B cell (primary cell): ENCODE data around the gene AKR7A3. TPM values are rescaled to one million over a fixed set of nuclear protein-coding genes. Genes with fewer than 3 reads are reported as not detected.

Source experiments
- ATAC-seq: fragments of 200-7000 bp; cut with Tn5 transposase; one replicate; pipeline ENCODE4 v1.10.0; 2021; ENCODE audit warnings: low read depth, mild to moderate bottlenecking, moderate number of reproducible peaks, moderate library complexity
- CTCF ChIA-PET: fragments of 350-600 bp; sonication (Branson Sonifier 250); formaldehyde crosslinking; loops from one replicate; lab custom pipeline; 2021; ENCODE audit warnings: antibody characterized with exemption, inconsistent platforms; lab: Charles Lee
- POLR2A ChIA-PET: fragments of 350-600 bp; sonication (Branson Sonifier 250); formaldehyde crosslinking; loops from one replicate; lab custom pipeline; 2021; ENCODE audit warnings: antibody characterized with exemption; lab: Charles Lee
- DNase-seq: peaks from one replicate; pipeline ENCODE4 v3.0.0; 2013
- H2AFZ ChIP-seq: 2 replicates; pipeline ENCODE4 v1.6.1; 2012; ENCODE audit warnings: mild to moderate bottlenecking, low read depth, low read length; ENCODE audit not compliant: insufficient read depth, poor library complexity, severe bottlenecking
- H3K27ac ChIP-seq, 2 donors: 1 replicate in 1 of 2; 2 replicates in 1 of 2; pipeline ENCODE4 v1.5.1; 2012 to 2013; ENCODE audit warnings: low read length in 2 of 2, mild to moderate bottlenecking in 2 of 2, moderate library complexity in 1 of 2
- H3K27me3 ChIP-seq, 4 experiments: fragments of 200-600 bp in 1 of 4; sonication (generic) in 1 of 4; replicated peaks in 1 of 4; 1 replicate in 2 of 4; 2 replicates in 2 of 4; pipeline versions ENCODE4 v1.6.1 to v1.7.0; 2013 to 2016; ENCODE audit warnings: low read length in 3 of 4, mild to moderate bottlenecking in 2 of 4, mixed read lengths in 1 of 4, moderate library complexity in 1 of 4; ENCODE audit not compliant: insufficient read depth in 4 of 4, control insufficient read depth in 3 of 4; ENCODE audit errors: control extremely low read depth in 1 of 4
- H3K36me3 ChIP-seq, 2 experiments: replicated peaks in 1 of 2; 1 replicate in 1 of 2; 2 replicates in 1 of 2; pipeline versions ENCODE4 v1.6.1 to v1.7.1; 2013; ENCODE audit warnings: low read length in 1 of 2; ENCODE audit not compliant: insufficient read depth in 2 of 2, control insufficient read depth in 1 of 2; ENCODE audit errors: control extremely low read depth in 1 of 2, extremely low read depth in 1 of 2
- H3K4me1 ChIP-seq, 2 donors: fragments of 200-600 bp in 1 of 2; sonication (generic) in 1 of 2; 1 replicate in 1 of 2; 2 replicates in 1 of 2; pipeline versions ENCODE4 v1.5.1 to v1.6.1; 2013 to 2017; ENCODE audit warnings: low read length in 2 of 2; ENCODE audit not compliant: control insufficient read depth in 2 of 2, insufficient read depth in 2 of 2
- H3K4me2 ChIP-seq: replicated peaks from 2 replicates; pipeline ENCODE3; 2012; ENCODE audit warnings: mild to moderate bottlenecking, low read depth, low read length; ENCODE audit not compliant: poor library complexity, severe bottlenecking
- H3K4me3 ChIP-seq, 5 experiments: fragments of 200-600 bp in 1 of 5; sonication (generic) in 1 of 5; 1 replicate in 3 of 5; 2 replicates in 2 of 5; pipeline versions ENCODE4 v1.5.1 to v1.7.0; 2011 to 2016; ENCODE audit warnings: low read length in 4 of 5, mild to moderate bottlenecking in 4 of 5, low read depth in 2 of 5, control low read depth in 1 of 5, moderate library complexity in 1 of 5; ENCODE audit not compliant: insufficient read depth in 1 of 5; ENCODE audit errors: control extremely low read depth in 1 of 5, extremely low read depth in 1 of 5
- H3K79me2 ChIP-seq: fragments of 200-600 bp; sonication (generic); one replicate; pipeline ENCODE4 v1.6.0; 2016; ENCODE audit warnings: low read length; ENCODE audit not compliant: control insufficient read depth, insufficient read depth
- H3K9ac ChIP-seq: fragments of 200-600 bp; sonication (generic); 2 replicates; pipeline ENCODE4 v1.6.1; 2017; ENCODE audit warnings: mild to moderate bottlenecking, low read length, moderate library complexity
- H3K9me3 ChIP-seq, 3 donors: one replicate each; pipeline versions ENCODE4 v1.6.1 to v1.7.1; 2013; ENCODE audit warnings: low read length in 2 of 3; ENCODE audit not compliant: control insufficient read depth in 2 of 3, insufficient read depth in 1 of 3; ENCODE audit errors: control extremely low read depth in 1 of 3
- H4K20me1 ChIP-seq: 2 replicates; pipeline ENCODE4 v1.6.0; 2012; ENCODE audit warnings: mild to moderate bottlenecking, low read length; ENCODE audit not compliant: insufficient read depth, control insufficient read depth, poor library complexity, severe bottlenecking
- H3K27ac Mint-ChIP-seq: one replicate; pipeline ENCODE4 v1.8.0; 2021; ENCODE audit warnings: mixed read lengths
- H3K27me3 Mint-ChIP-seq: one replicate; pipeline ENCODE4 v1.8.0; 2021; ENCODE audit warnings: mixed read lengths
- H3K4me1 Mint-ChIP-seq: one replicate; pipeline ENCODE4 v1.8.0; 2021; ENCODE audit warnings: mixed read lengths
- H3K4me3 Mint-ChIP-seq: one replicate; pipeline ENCODE4 v1.8.0; 2021; ENCODE audit warnings: mixed read lengths
- H3K9me3 Mint-ChIP-seq: one replicate; pipeline ENCODE4 v1.8.0; 2022; ENCODE audit warnings: mixed read lengths; ENCODE audit not compliant: insufficient read depth
- CTCF ChIP-seq: fragments of 200-600 bp; IDR thresholded peaks from one replicate; pipeline ENCODE4 v1.8.0; 2022; ENCODE audit warnings: antibody characterized with exemption, mild to moderate bottlenecking
- EZH2 ChIP-seq: IDR thresholded peaks from 2 replicates; pipeline ENCODE4 v1.6.1; 2012; ENCODE audit warnings: borderline replicate concordance, low read depth, mild to moderate bottlenecking, moderate library complexity, low read length; ENCODE audit not compliant: insufficient read depth, poor library complexity, severe bottlenecking
- WGBS: methylation state at CpG from one replicate; pipeline ENCODE4 v1.1.5; 2013; ENCODE audit warnings: missing lambda C conversion rate; ENCODE audit not compliant: insufficient coverage; 5-methylcytosine and 5-hydroxymethylcytosine counted together
- intact Hi-C: fragments of 100-400 bp; cut with micrococcal nuclease; formaldehyde crosslinking; loops from one replicate; pipeline ENCODE4 v1.10.0; 2022
- polyA plus RNA-seq: library from polyadenylated mRNA; depleted of rRNA; stranded (reverse); fragments of >200 nt; gene quantifications from 2 replicates; pipeline ENCODE4 v1.2.3, GENCODE V29; 2012
- total RNA-seq, 2 donors: library from RNA; stranded (reverse); fragments of 120-200 nt in 1 of 2; gene quantifications; 1 replicate in 1 of 2; 2 replicates in 1 of 2; pipeline versions ENCODE4 v1.2.3 to v1.2.4, GENCODE V29; 2013 to 2022

Gene AKR7A3
- total and polyA plus RNA-seq, 2 donors (not counting 1 experiment from before 2014, with no cell fraction given): 0.97 to 1.8 TPM

- Histone ChIP-seq H3K9me3 (no peaks in the 10 kb centered on the region), H2AFZ (no peak overlapping the region), H3K4me3 (no peak overlapping the region), H3K27ac (no peak overlapping the region), H3K27me3 (no peaks in the 10 kb centered on the region), H3K36me3 (peaks cover 5 to 47% of the 10 kb centered on the region in 2 experiments), H3K4me2 (no peak overlapping the region), H3K79me2 (peaks cover 12% of the 10 kb centered on the region), H4K20me1 (peaks cover 6% of the 10 kb centered on the region), H3K4me1 (peaks cover 13 to 16% of the 10 kb centered on the region in 2 donors), H3K9ac (no peak overlapping the region)
- 99% methylated on average over 10 of the region's 10 CpGs for WGBS
- H3K27me3 Mint-ChIP-seq: no peaks in the 10 kb centered on the region
- CTCF ChIA-PET: no interaction called here
- no peak overlapping the region for H3K4me3 Mint-ChIP-seq
- DNase-seq: no peak
- POLR2A ChIA-PET: interaction anchor here (0.7 kb wide), 1 partner anchor 14 kb away, joined by 3 read pairs; no protein-coding TSS in a partner anchor
- no peak for TF ChIP-seq EZH2
- no peak for TF ChIP-seq CTCF
- H3K9me3 Mint-ChIP-seq: no peaks in the 10 kb centered on the region
- no peak overlapping the region for H3K27ac Mint-ChIP-seq
- intact Hi-C loops: no loop called here
- peaks cover 17% of the 10 kb centered on the region for H3K4me1 Mint-ChIP-seq
- ATAC-seq: no peak
Measured at GRCh38 chr1:19307794-19308508, 19.4 kb upstream of the AKR7A3 start.

- Histone ChIP-seq H3K27me3 (no peaks in the 10 kb centered on the region), H3K36me3 (peaks cover 6 to 51% of the 10 kb centered on the region in 2 experiments), H3K9ac (no peak overlapping the region), H3K79me2 (peaks cover 12% of the 10 kb centered on the region), H3K27ac (no peak overlapping the region), H3K4me3 (no peak overlapping the region), H3K9me3 (no peaks in the 10 kb centered on the region), H3K4me1 (peaks cover 9 to 10% of the 10 kb centered on the region in 2 donors), H3K4me2 (no peak overlapping the region), H2AFZ (no peak overlapping the region), H4K20me1 (peaks cover 6% of the 10 kb centered on the region)
- no peak overlapping the region for H3K4me3 Mint-ChIP-seq
- CTCF ChIA-PET: no interaction called here
- TF ChIP-seq EZH2 (no peak), CTCF (no peak)
- no peaks in the 10 kb centered on the region for H3K9me3 Mint-ChIP-seq
- WGBS: 94% methylated on average over 3 of the region's 6 CpGs
- H3K27me3 Mint-ChIP-seq: no peaks in the 10 kb centered on the region
- DNase-seq: no peak
- H3K27ac Mint-ChIP-seq: no peak overlapping the region
- POLR2A ChIA-PET: no interaction called here
- no peak for ATAC-seq
- intact Hi-C loops: no loop called here
- peaks cover 13% of the 10 kb centered on the region for H3K4me1 Mint-ChIP-seq
Measured at GRCh38 chr1:19306941-19307340, 18.4 kb upstream of the AKR7A3 start.
